ENCODE data around the gene LRP2BP. TPM values are rescaled to one million over a fixed set of nuclear protein-coding genes. Genes with fewer than 3 reads are reported as not detected.

Gene LRP2BP
- total RNA-seq, 3 donors from 2014 or later (not counting 1 experiment from before 2014, with no cell fraction given), result 1.7 to 2.4 (median 2.2) TPM

- Mint-ChIP-seq H3K4me1 (no peaks in the 10 kb centered on the region), H3K4me3 (no peak overlapping the region), H3K27me3 (ENCODE audit: low read depth in 2 of 2) (no peaks in the 10 kb centered on the region), H3K9me3 (no peaks in the 10 kb centered on the region), H3K36me3 (peaks cover 21% of the 10 kb centered on the region), H3K27ac (no peak overlapping the region)
- no peak for DNase-seq
- intact Hi-C loops (cut with micrococcal nuclease), result no loop called here
- Histone ChIP-seq H3K9me3 (ENCODE audit: control insufficient read depth, insufficient read depth, low read length) (no peaks in the 10 kb centered on the region), H3K27me3 (ENCODE audit: control insufficient read depth, insufficient read depth, low read length) (no peaks in the 10 kb centered on the region), H3K27ac (ENCODE audit: low read length) (no peak overlapping the region), H3K4me3 (ENCODE audit: low read length) (no peak overlapping the region), H3K36me3 (ENCODE audit: control insufficient read depth, insufficient read depth, low read length) (peaks cover 16% of the 10 kb centered on the region), H3K4me1 (ENCODE audit: control insufficient read depth, insufficient read depth, low read length) (no peaks in the 10 kb centered on the region)
- WGBS (ENCODE audit: insufficient coverage), result 85% methylated on average over 4 of the region's 6 CpGs
- no peak for TF ChIP-seq CTCF (IDR thresholded peaks at IDR 0.05)
- ATAC-seq, result no peak
Observed at GRCh38 chr4:185405296-185405999, 9.7 kb upstream of the LRP2BP start.

- no peak for DNase-seq
- TF ChIP-seq CTCF (IDR thresholded peaks at IDR 0.05), result no peak
- Mint-ChIP-seq H3K36me3 (peaks cover 13% of the 10 kb centered on the region), H3K27me3 (ENCODE audit: low read depth in 2 of 2) (no peaks in the 10 kb centered on the region), H3K4me3 (no peak overlapping the region), H3K4me1 (no peaks in the 10 kb centered on the region), H3K9me3 (no peaks in the 10 kb centered on the region), H3K27ac (no peak overlapping the region)
- no peak for ATAC-seq
- H3K4me1 ChIP-seq (ENCODE audit: control insufficient read depth, insufficient read depth, low read length), result no peaks in the 10 kb centered on the region
- WGBS (ENCODE audit: insufficient coverage), result 98% methylated on average over 4 of the region's 4 CpGs
- no peaks in the 10 kb centered on the region for H3K9me3 ChIP-seq (ENCODE audit: control insufficient read depth, insufficient read depth, low read length)
- intact Hi-C loops (cut with micrococcal nuclease), result no loop called here
- no peak overlapping the region for H3K4me3 ChIP-seq (ENCODE audit: low read length)
- peaks cover 21% of the 10 kb centered on the region for H3K36me3 ChIP-seq (ENCODE audit: control insufficient read depth, insufficient read depth, low read length)
- H3K27me3 ChIP-seq (ENCODE audit: control insufficient read depth, insufficient read depth, low read length), result no peaks in the 10 kb centered on the region
- no peak overlapping the region for H3K27ac ChIP-seq (ENCODE audit: low read length)
Observed at GRCh38 chr4:185404031-185404430, 8.3 kb upstream of the LRP2BP start.

GRCh38 chr4:185399466-185399865 lies 3.7 kb upstream of the LRP2BP start:
- no peaks in the 10 kb centered on the region for H3K9me3 ChIP-seq (ENCODE audit: control insufficient read depth, insufficient read depth, low read length)
- DNase-seq (no peak), ATAC-seq (no peak)
- peaks cover 22 to 24% of the 10 kb centered on the region in 2 donors for H3K4me1 Mint-ChIP-seq
- no peak overlapping the region for H3K27ac ChIP-seq (ENCODE audit: low read length)
- no peak overlapping the region for H3K27ac Mint-ChIP-seq
- 90% methylated on average over 6 of the region's 8 CpGs for WGBS (ENCODE audit: insufficient coverage)
- H3K4me3 ChIP-seq (ENCODE audit: low read length), result no peak overlapping the region
- H3K27me3 Mint-ChIP-seq (ENCODE audit: low read depth in 2 of 2), result no peaks in the 10 kb centered on the region
- H3K4me1 ChIP-seq (ENCODE audit: control insufficient read depth, insufficient read depth, low read length), result peaks cover 7% of the 10 kb centered on the region
- H3K4me3 Mint-ChIP-seq, result no peak overlapping the region
- H3K36me3 Mint-ChIP-seq, result no peaks in the 10 kb centered on the region
- TF ChIP-seq CTCF (IDR thresholded peaks at IDR 0.05), result no peak
- H3K27me3 ChIP-seq (ENCODE audit: control insufficient read depth, insufficient read depth, low read length), result no peaks in the 10 kb centered on the region
- H3K9me3 Mint-ChIP-seq, result no peaks in the 10 kb centered on the region
- H3K36me3 ChIP-seq (ENCODE audit: control insufficient read depth, insufficient read depth, low read length), result peaks cover 19% of the 10 kb centered on the region
- intact Hi-C loops (cut with micrococcal nuclease), result no loop called here

GRCh38 chr4:185398618-185399017 lies 2.9 kb upstream of the LRP2BP start:
- intact Hi-C loops (cut with micrococcal nuclease), result no loop called here
- Mint-ChIP-seq H3K27me3 (ENCODE audit: low read depth in 2 of 2) (no peaks in the 10 kb centered on the region), H3K27ac (no peak overlapping the region), H3K9me3 (no peaks in the 10 kb centered on the region), H3K4me3 (no peak overlapping the region), H3K36me3 (no peaks in the 10 kb centered on the region), H3K4me1 (peaks cover 25 to 26% of the 10 kb centered on the region in 2 donors)
- H3K4me1 ChIP-seq (ENCODE audit: control insufficient read depth, insufficient read depth, low read length), result peaks cover 7% of the 10 kb centered on the region
- no peaks in the 10 kb centered on the region for H3K27me3 ChIP-seq (ENCODE audit: control insufficient read depth, insufficient read depth, low read length)
- peaks cover 19% of the 10 kb centered on the region for H3K36me3 ChIP-seq (ENCODE audit: control insufficient read depth, insufficient read depth, low read length)
- ATAC-seq (no peak), DNase-seq (no peak)
- WGBS (ENCODE audit: insufficient coverage), result 41% methylated on average over 2 of the region's 2 CpGs
- H3K27ac ChIP-seq (ENCODE audit: low read length), result no peak overlapping the region
- no peak for TF ChIP-seq CTCF (IDR thresholded peaks at IDR 0.05)
- no peak overlapping the region for H3K4me3 ChIP-seq (ENCODE audit: low read length)
- H3K9me3 ChIP-seq (ENCODE audit: control insufficient read depth, insufficient read depth, low read length), result no peaks in the 10 kb centered on the region

Data from natural killer cell (primary cell).